Retina (tissue), 1 donor: Measurements from ENCODE around the gene WDPCP.
"Not testable (repeated sequence)": the region's sequence is repeated elsewhere in the genome, so short reads cannot be mapped to it uniquely, and the experiment has no call there.

Experiments used
- DNase-seq: peaks from one replicate; pipeline ENCODE4 v3.0.0-alpha.2; 2016

The WDPCP gene

DNA sequence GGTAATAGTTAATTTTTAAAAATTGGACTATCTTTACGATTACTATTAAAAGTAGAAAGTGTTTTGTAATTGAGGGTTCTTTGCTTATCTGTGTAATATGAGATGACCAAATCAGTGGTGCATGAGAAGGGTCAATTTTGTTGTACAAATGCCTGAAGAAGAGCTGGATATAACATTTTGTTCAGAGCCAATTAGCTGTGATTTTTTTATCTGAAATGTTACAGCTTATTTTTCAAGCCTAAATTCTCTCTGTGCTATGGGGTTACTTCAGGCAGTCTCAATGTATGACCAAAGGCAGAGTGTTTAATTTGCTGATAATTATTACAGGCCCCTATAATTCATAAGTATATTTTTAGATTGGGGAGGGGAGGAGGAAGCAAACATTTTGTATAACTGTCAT, 495.9 kb downstream of the WDPCP start:
- no peak for DNase-seq

GRCh38 chr2:63086687-63087086, 501.6 kb downstream of the WDPCP start:
- no peak for DNase-seq

- DNase-seq, result no peak
Observed at GRCh38 chr2:63081404-63081803, 506.9 kb downstream of the WDPCP start.

DNA sequence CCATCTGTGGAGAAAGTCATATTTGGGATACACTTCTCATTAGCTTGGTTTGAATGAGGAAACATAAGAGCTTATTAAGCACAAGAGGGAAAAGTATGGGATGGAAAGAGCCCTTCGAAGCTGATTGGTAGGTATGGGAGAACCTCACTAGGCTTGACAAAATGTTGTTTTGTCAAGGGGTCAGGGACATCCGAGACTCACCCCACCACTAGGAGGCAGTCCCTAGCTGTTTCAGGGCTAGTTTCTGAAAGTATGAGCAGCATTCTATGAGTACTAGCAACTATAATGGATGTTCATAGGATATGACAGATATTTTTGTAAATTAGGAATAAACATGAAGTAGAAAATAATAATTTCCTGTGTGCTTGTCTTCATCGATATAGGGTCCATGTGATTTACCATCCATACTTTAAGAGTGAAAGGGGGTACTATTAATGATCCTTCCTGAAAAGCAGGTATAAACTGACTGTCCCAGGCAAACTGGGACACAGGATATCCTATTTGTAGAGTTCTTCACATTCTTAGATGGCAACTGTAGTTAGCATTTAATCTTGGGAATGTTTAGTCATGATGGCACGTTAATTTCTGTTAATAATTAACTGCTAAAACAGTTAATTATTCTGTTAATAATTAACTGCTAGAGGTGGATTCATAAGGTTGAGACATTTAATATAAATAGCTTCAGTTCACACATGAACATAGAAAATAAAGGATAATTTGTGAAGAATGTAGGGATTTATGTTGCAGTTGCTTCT, 509.2 kb downstream of the WDPCP start:
- no peak for DNase-seq

GRCh38 chr2:63074399-63074798, 513.9 kb downstream of the WDPCP start:
- DNase-seq, result not testable (repeated sequence)

GRCh38 chr2:63073994-63074393, 514.3 kb downstream of the WDPCP start:
- no peak for DNase-seq

DNA sequence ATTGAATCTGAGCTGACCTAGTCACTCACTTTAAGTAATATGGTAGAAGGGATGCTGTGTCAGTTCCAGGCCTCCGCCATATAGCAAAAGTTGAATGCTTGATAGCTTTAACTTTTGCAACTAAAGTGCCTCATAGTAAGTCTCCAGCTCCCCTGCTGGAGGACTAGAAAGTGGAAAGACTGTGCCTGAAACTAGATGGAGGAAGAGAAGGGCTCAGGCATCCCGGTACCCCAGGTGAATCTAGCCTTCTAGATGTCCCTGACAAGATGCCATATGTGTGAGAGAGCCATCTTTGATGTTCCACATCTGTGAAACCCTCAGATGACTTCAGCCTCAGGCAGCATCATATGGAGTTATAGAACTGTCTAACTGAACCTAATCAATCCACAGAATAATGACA, 516.6 kb downstream of the WDPCP start:
- no peak for DNase-seq
